B cell (primary cell): ENCODE data around the gene WRNIP1. TPM values are rescaled to one million over a fixed set of nuclear protein-coding genes. Genes with fewer than 3 reads are reported as not detected.

Source experiments
- ATAC-seq: fragments of 200-7000 bp; cut with Tn5 transposase; one replicate; pipeline ENCODE4 v1.10.0; 2021; ENCODE audit warnings: low read depth, mild to moderate bottlenecking, moderate number of reproducible peaks, moderate library complexity
- CTCF ChIA-PET: fragments of 350-600 bp; sonication (Branson Sonifier 250); formaldehyde crosslinking; loops from one replicate; lab custom pipeline; 2021; ENCODE audit warnings: antibody characterized with exemption, inconsistent platforms; lab: Charles Lee
- POLR2A ChIA-PET: fragments of 350-600 bp; sonication (Branson Sonifier 250); formaldehyde crosslinking; loops from one replicate; lab custom pipeline; 2021; ENCODE audit warnings: antibody characterized with exemption; lab: Charles Lee
- DNase-seq: peaks from one replicate; pipeline ENCODE4 v3.0.0; 2013
- H2AFZ ChIP-seq: 2 replicates; pipeline ENCODE4 v1.6.1; 2012; ENCODE audit warnings: mild to moderate bottlenecking, low read depth, low read length; ENCODE audit not compliant: insufficient read depth, poor library complexity, severe bottlenecking
- H3K27ac ChIP-seq, 2 donors: 1 replicate in 1 of 2; 2 replicates in 1 of 2; pipeline ENCODE4 v1.5.1; 2012 to 2013; ENCODE audit warnings: low read length in 2 of 2, mild to moderate bottlenecking in 2 of 2, moderate library complexity in 1 of 2
- H3K27me3 ChIP-seq, 4 experiments: fragments of 200-600 bp in 1 of 4; sonication (generic) in 1 of 4; replicated peaks in 1 of 4; 1 replicate in 2 of 4; 2 replicates in 2 of 4; pipeline versions ENCODE4 v1.6.1 to v1.7.0; 2013 to 2016; ENCODE audit warnings: low read length in 3 of 4, mild to moderate bottlenecking in 2 of 4, mixed read lengths in 1 of 4, moderate library complexity in 1 of 4; ENCODE audit not compliant: insufficient read depth in 4 of 4, control insufficient read depth in 3 of 4; ENCODE audit errors: control extremely low read depth in 1 of 4
- H3K36me3 ChIP-seq, 2 experiments: replicated peaks in 1 of 2; 1 replicate in 1 of 2; 2 replicates in 1 of 2; pipeline versions ENCODE4 v1.6.1 to v1.7.1; 2013; ENCODE audit warnings: low read length in 1 of 2; ENCODE audit not compliant: insufficient read depth in 2 of 2, control insufficient read depth in 1 of 2; ENCODE audit errors: control extremely low read depth in 1 of 2, extremely low read depth in 1 of 2
- H3K4me1 ChIP-seq, 2 donors: fragments of 200-600 bp in 1 of 2; sonication (generic) in 1 of 2; 1 replicate in 1 of 2; 2 replicates in 1 of 2; pipeline versions ENCODE4 v1.5.1 to v1.6.1; 2013 to 2017; ENCODE audit warnings: low read length in 2 of 2; ENCODE audit not compliant: control insufficient read depth in 2 of 2, insufficient read depth in 2 of 2
- H3K4me2 ChIP-seq: replicated peaks from 2 replicates; pipeline ENCODE3; 2012; ENCODE audit warnings: mild to moderate bottlenecking, low read depth, low read length; ENCODE audit not compliant: poor library complexity, severe bottlenecking
- H3K4me3 ChIP-seq, 5 experiments: fragments of 200-600 bp in 1 of 5; sonication (generic) in 1 of 5; 1 replicate in 3 of 5; 2 replicates in 2 of 5; pipeline versions ENCODE4 v1.5.1 to v1.7.0; 2011 to 2016; ENCODE audit warnings: low read length in 4 of 5, mild to moderate bottlenecking in 4 of 5, low read depth in 2 of 5, control low read depth in 1 of 5, moderate library complexity in 1 of 5; ENCODE audit not compliant: insufficient read depth in 1 of 5; ENCODE audit errors: control extremely low read depth in 1 of 5, extremely low read depth in 1 of 5
- H3K79me2 ChIP-seq: fragments of 200-600 bp; sonication (generic); one replicate; pipeline ENCODE4 v1.6.0; 2016; ENCODE audit warnings: low read length; ENCODE audit not compliant: control insufficient read depth, insufficient read depth
- H3K9ac ChIP-seq: fragments of 200-600 bp; sonication (generic); 2 replicates; pipeline ENCODE4 v1.6.1; 2017; ENCODE audit warnings: mild to moderate bottlenecking, low read length, moderate library complexity
- H3K9me3 ChIP-seq, 3 donors: one replicate each; pipeline versions ENCODE4 v1.6.1 to v1.7.1; 2013; ENCODE audit warnings: low read length in 2 of 3; ENCODE audit not compliant: control insufficient read depth in 2 of 3, insufficient read depth in 1 of 3; ENCODE audit errors: control extremely low read depth in 1 of 3
- H4K20me1 ChIP-seq: 2 replicates; pipeline ENCODE4 v1.6.0; 2012; ENCODE audit warnings: mild to moderate bottlenecking, low read length; ENCODE audit not compliant: insufficient read depth, control insufficient read depth, poor library complexity, severe bottlenecking
- H3K27ac Mint-ChIP-seq: one replicate; pipeline ENCODE4 v1.8.0; 2021; ENCODE audit warnings: mixed read lengths
- H3K27me3 Mint-ChIP-seq: one replicate; pipeline ENCODE4 v1.8.0; 2021; ENCODE audit warnings: mixed read lengths
- H3K4me1 Mint-ChIP-seq: one replicate; pipeline ENCODE4 v1.8.0; 2021; ENCODE audit warnings: mixed read lengths
- H3K4me3 Mint-ChIP-seq: one replicate; pipeline ENCODE4 v1.8.0; 2021; ENCODE audit warnings: mixed read lengths
- H3K9me3 Mint-ChIP-seq: one replicate; pipeline ENCODE4 v1.8.0; 2022; ENCODE audit warnings: mixed read lengths; ENCODE audit not compliant: insufficient read depth
- EZH2 ChIP-seq: IDR thresholded peaks from 2 replicates; pipeline ENCODE4 v1.6.1; 2012; ENCODE audit warnings: borderline replicate concordance, low read depth, mild to moderate bottlenecking, moderate library complexity, low read length; ENCODE audit not compliant: insufficient read depth, poor library complexity, severe bottlenecking
- WGBS: methylation state at CpG from one replicate; pipeline ENCODE4 v1.1.5; 2013; ENCODE audit warnings: missing lambda C conversion rate; ENCODE audit not compliant: insufficient coverage; 5-methylcytosine and 5-hydroxymethylcytosine counted together
- intact Hi-C: fragments of 100-400 bp; cut with micrococcal nuclease; formaldehyde crosslinking; loops from one replicate; pipeline ENCODE4 v1.10.0; 2022
- polyA plus RNA-seq: library from polyadenylated mRNA; depleted of rRNA; stranded (reverse); fragments of >200 nt; gene quantifications from 2 replicates; pipeline ENCODE4 v1.2.3, GENCODE V29; 2012
- total RNA-seq, 2 donors: library from RNA; stranded (reverse); fragments of 120-200 nt in 1 of 2; gene quantifications; 1 replicate in 1 of 2; 2 replicates in 1 of 2; pipeline versions ENCODE4 v1.2.3 to v1.2.4, GENCODE V29; 2013 to 2022
- TF ChIP-seq, protein P1 (sequence below): fragments of 200-600 bp; IDR thresholded peaks from one replicate; pipeline ENCODE4 v1.8.0; 2022; ENCODE audit warnings: antibody characterized with exemption, mild to moderate bottlenecking

The WRNIP1 gene
- total and polyA plus RNA-seq, 2 donors (not counting 1 experiment from before 2014, with no cell fraction given), result 32.6 to 35.2 TPM

DNA sequence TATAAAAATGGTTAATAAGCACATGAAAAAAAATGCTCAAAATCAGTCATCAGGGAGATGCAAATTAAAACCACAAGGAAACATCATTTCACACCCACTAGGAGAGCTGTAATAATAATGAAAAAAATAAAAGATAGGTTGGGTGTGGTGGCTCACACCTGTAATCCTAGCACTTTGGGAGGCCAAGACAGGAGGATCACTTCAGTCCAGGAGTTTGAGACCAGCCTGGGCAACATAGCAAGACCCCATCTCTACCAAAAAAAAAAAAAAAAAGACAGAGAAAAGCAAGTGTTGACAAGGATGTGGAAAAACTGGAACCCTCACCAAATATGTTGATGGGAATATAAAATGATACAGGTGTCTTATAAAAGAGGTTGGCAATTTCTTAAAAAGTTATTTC, 11.4 kb upstream of the WRNIP1 start:
- Mint-ChIP-seq H3K27ac (no peak overlapping the region), H3K4me3 (no peak overlapping the region), H3K9me3 (peaks cover 2% of the 10 kb centered on the region), H3K27me3 (peaks cover 32% of the 10 kb centered on the region), H3K4me1 (peaks cover 7% of the 10 kb centered on the region)
- H3K4me3 ChIP-seq, result no peak overlapping the region
- H3K36me3 ChIP-seq, result no peaks in the 10 kb centered on the region
- ChIA-PET CTCF (interaction anchor here (0.7 to 6.2 kb wide), 3 partner anchors 8 to 545 kb away, joined by 3 to 98 read pairs (median 4); no protein-coding TSS in a partner anchor), POLR2A (no interaction called here)
- H3K27me3 ChIP-seq, result peaks cover 0 to 24% (median 14%) of the 10 kb centered on the region in 4 experiments
- no peak overlapping the region for H3K9ac ChIP-seq
- H3K4me2 ChIP-seq, result no peak overlapping the region
- H4K20me1 ChIP-seq, result no peaks in the 10 kb centered on the region
- H2AFZ ChIP-seq, result no peak overlapping the region
- no peak for ATAC-seq
- no peaks in the 10 kb centered on the region for H3K4me1 ChIP-seq
- TF ChIP-seq EZH2, result no peak
- TF ChIP-seq, protein P1, sequence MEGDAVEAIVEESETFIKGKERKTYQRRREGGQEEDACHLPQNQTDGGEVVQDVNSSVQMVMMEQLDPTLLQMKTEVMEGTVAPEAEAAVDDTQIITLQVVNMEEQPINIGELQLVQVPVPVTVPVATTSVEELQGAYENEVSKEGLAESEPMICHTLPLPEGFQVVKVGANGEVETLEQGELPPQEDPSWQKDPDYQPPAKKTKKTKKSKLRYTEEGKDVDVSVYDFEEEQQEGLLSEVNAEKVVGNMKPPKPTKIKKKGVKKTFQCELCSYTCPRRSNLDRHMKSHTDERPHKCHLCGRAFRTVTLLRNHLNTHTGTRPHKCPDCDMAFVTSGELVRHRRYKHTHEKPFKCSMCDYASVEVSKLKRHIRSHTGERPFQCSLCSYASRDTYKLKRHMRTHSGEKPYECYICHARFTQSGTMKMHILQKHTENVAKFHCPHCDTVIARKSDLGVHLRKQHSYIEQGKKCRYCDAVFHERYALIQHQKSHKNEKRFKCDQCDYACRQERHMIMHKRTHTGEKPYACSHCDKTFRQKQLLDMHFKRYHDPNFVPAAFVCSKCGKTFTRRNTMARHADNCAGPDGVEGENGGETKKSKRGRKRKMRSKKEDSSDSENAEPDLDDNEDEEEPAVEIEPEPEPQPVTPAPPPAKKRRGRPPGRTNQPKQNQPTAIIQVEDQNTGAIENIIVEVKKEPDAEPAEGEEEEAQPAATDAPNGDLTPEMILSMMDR, result no peak
- no peak overlapping the region for H3K27ac ChIP-seq
- no peaks in the 10 kb centered on the region for H3K9me3 ChIP-seq
- no peaks in the 10 kb centered on the region for H3K79me2 ChIP-seq
- DNase-seq, result no peak
- intact Hi-C loops, result no loop called here

DNA sequence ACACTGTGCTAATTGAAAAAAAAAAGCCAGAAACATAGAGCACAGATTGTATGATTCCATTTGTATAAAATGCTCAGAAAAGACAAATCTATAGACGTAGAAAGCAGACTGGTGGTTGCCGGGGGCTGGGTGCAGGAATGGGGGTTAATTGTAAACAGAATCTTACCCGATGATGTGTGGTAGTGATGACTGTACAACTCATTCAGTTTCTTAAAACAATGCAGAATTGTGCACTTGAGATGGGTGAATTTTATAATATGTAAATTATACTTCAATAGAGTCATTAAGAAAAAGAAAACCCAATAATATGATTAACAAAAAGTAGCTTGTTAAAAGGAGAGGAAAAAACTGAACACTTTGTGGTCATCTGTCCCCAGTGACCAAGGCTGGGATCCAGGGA, 10.8 kb upstream of the WRNIP1 start:
- H3K27ac Mint-ChIP-seq, result no peak overlapping the region
- ATAC-seq, result no peak
- peaks cover 32% of the 10 kb centered on the region for H3K27me3 Mint-ChIP-seq

More for the DNA sequence above, 10.8 kb upstream of the WRNIP1 start:
- TF ChIP-seq, protein P1, result no peak
- TF ChIP-seq EZH2, result no peak
- H3K27me3 ChIP-seq, result peaks cover 0 to 24% (median 14%) of the 10 kb centered on the region in 4 experiments
- H2AFZ ChIP-seq, result no peak overlapping the region
- H3K4me3 ChIP-seq, result no peak overlapping the region
- H3K36me3 ChIP-seq, result no peaks in the 10 kb centered on the region
- H3K27ac ChIP-seq, result no peak overlapping the region
- no peak for DNase-seq
- WGBS, result no CpG with 5 or more reads among the region's 3 CpGs
- CTCF ChIA-PET, result interaction anchor here (1.1 kb wide), 1 partner anchor 16 kb away, joined by 3 read pairs; no protein-coding TSS in a partner anchor
- Mint-ChIP-seq H3K9me3 (peaks cover 2% of the 10 kb centered on the region), H3K4me1 (peaks cover 7% of the 10 kb centered on the region), H3K4me3 (no peak overlapping the region)
- H3K9ac ChIP-seq, result no peak overlapping the region
- H3K9me3 ChIP-seq, result no peaks in the 10 kb centered on the region
- no peaks in the 10 kb centered on the region for H3K79me2 ChIP-seq
- no peaks in the 10 kb centered on the region for H4K20me1 ChIP-seq
- intact Hi-C loops, result no loop called here
- POLR2A ChIA-PET, result no interaction called here
- no peaks in the 10 kb centered on the region for H3K4me1 ChIP-seq
- H3K4me2 ChIP-seq, result no peak overlapping the region
